Astrocyte (in vitro differentiated cells and primary cell): ENCODE results near the gene COL12A1. TPM values are rescaled to one million over a fixed set of nuclear protein-coding genes. Genes with fewer than 3 reads are reported as not detected.
A peak's percentile ranks its signal among the peaks of the same experiment; 100 is the strongest.

Experiments used
- DNase-seq: peaks from one replicate; pipeline ENCODE4 v3.0.0-alpha.2; 2010; ENCODE audit warnings: low read depth
- FAIRE-seq: peaks from 2 replicates; lab custom pipeline; 2011; peaks lifted over from hg19 to GRCh38; lab: Jason Lieb, UNC
- H2AFZ ChIP-seq: 2 replicates; pipeline ENCODE4 v1.6.0; 2012; ENCODE audit warnings: low read depth, low read length, inconsistent platforms
- H3K27ac ChIP-seq: 2 replicates; pipeline ENCODE4 v1.5.1; 2011; ENCODE audit warnings: low read depth, low read length, inconsistent platforms
- H3K27me3 ChIP-seq: 2 replicates; pipeline ENCODE4 v1.6.0; 2011; ENCODE audit warnings: low read length, inconsistent platforms; ENCODE audit not compliant: insufficient read depth
- H3K36me3 ChIP-seq: 2 replicates; pipeline ENCODE4 v1.5.1; 2011; ENCODE audit warnings: low read length, inconsistent platforms; ENCODE audit not compliant: insufficient read depth
- H3K4me1 ChIP-seq: 2 replicates; pipeline ENCODE4 v1.5.1; 2011; ENCODE audit warnings: low read length, inconsistent platforms; ENCODE audit not compliant: insufficient read depth
- H3K4me2 ChIP-seq: 2 replicates; pipeline ENCODE4 v1.6.0; 2012; ENCODE audit warnings: low read length, inconsistent platforms
- H3K4me3 ChIP-seq: 2 replicates; pipeline ENCODE4 v1.5.1; 2011; ENCODE audit warnings: low read depth, mild to moderate bottlenecking, low read length, inconsistent platforms; ENCODE audit not compliant: insufficient read depth
- H3K79me2 ChIP-seq: 2 replicates; pipeline ENCODE4 v1.6.0; 2012; ENCODE audit warnings: mild to moderate bottlenecking, low read length, inconsistent platforms; ENCODE audit not compliant: insufficient read depth
- H3K9ac ChIP-seq: 2 replicates; pipeline ENCODE4 v1.6.0; 2012; ENCODE audit warnings: mild to moderate bottlenecking, low read length, inconsistent platforms
- H3K9me3 ChIP-seq: 2 replicates; pipeline ENCODE4 v1.5.1; 2012; ENCODE audit warnings: low read depth, mild to moderate bottlenecking, low read length, inconsistent platforms; ENCODE audit not compliant: insufficient read depth
- H4K20me1 ChIP-seq: 2 replicates; pipeline ENCODE4 v1.6.0; 2012; ENCODE audit warnings: low read length, inconsistent platforms; ENCODE audit not compliant: insufficient read depth
- H3K27ac Mint-ChIP-seq: one replicate; pipeline ENCODE4 v1.8.0; 2021; ENCODE audit warnings: mild to moderate bottlenecking, mixed read lengths; ENCODE audit not compliant: unreplicated experiment
- H3K27me3 Mint-ChIP-seq: one replicate; pipeline ENCODE4 v1.8.0; 2021; ENCODE audit warnings: low read depth, mixed read lengths; ENCODE audit not compliant: unreplicated experiment
- H3K36me3 Mint-ChIP-seq: one replicate; pipeline ENCODE4 v1.8.0; 2021; ENCODE audit warnings: low read depth, mixed read lengths; ENCODE audit not compliant: unreplicated experiment
- H3K4me1 Mint-ChIP-seq: one replicate; pipeline ENCODE4 v1.8.0; 2021; ENCODE audit warnings: low read depth, mixed read lengths; ENCODE audit not compliant: unreplicated experiment
- H3K4me3 Mint-ChIP-seq: one replicate; pipeline ENCODE4 v1.8.0; 2021; ENCODE audit warnings: mild to moderate bottlenecking, moderate library complexity, mixed read lengths; ENCODE audit not compliant: unreplicated experiment
- H3K9me3 Mint-ChIP-seq: one replicate; pipeline ENCODE4 v1.8.0; 2021; ENCODE audit warnings: mild to moderate bottlenecking, mixed read lengths; ENCODE audit not compliant: unreplicated experiment
- CTCF ChIP-seq: IDR thresholded peaks from 2 replicates; pipeline ENCODE4 v1.5.1; 2011; ENCODE audit warnings: low read depth, mild to moderate bottlenecking, inconsistent platforms, low read length, moderate library complexity; ENCODE audit not compliant: insufficient read depth
- EZH2 ChIP-seq: IDR thresholded peaks from 2 replicates; pipeline ENCODE4 v1.6.1; 2012; ENCODE audit warnings: mild to moderate bottlenecking, low read length, inconsistent platforms; ENCODE audit not compliant: insufficient read depth
- total RNA-seq: library from RNA; stranded (reverse); gene quantifications from 2 replicates; pipeline ENCODE4 v1.2.1, GENCODE V29; 2021

COL12A1 gene
- total RNA-seq, 1 donor from 2014 or later: 106 TPM

DNA sequence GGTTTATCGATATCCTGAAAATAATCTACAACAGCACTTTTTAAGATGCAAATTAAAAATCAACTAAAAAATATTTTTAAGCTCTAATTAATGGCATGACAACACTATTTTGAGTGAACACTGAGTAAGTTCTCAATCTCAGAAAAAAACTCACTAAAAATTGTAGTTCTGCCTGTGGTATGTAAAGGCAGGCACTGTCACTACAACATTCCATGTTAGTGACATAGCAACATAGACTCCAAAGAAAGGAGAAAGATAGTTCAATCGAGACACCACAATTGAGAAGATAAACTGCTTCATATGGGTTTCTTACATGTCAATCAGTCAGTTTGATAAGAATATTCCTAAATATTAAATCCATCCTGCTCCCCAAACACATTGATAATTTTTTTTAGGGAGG lies 38.0 kb downstream of the COL12A1 start:
- Histone ChIP-seq H3K9me3 (no peaks in the 10 kb centered on the region), H3K79me2 (peaks cover 3% of the 10 kb centered on the region), H3K27ac (peak overlapping the region; percentile 8), H3K9ac (no peak overlapping the region), H3K36me3 (peaks cover 6% of the 10 kb centered on the region), H3K4me2 (no peak overlapping the region), H4K20me1 (no peaks in the 10 kb centered on the region), H3K27me3 (no peaks in the 10 kb centered on the region), H2AFZ (no peak overlapping the region), H3K4me1 (no peaks in the 10 kb centered on the region), H3K4me3 (no peak overlapping the region)
- peaks cover 15% of the 10 kb centered on the region for H3K36me3 Mint-ChIP-seq
- no peak for FAIRE-seq
- no peaks in the 10 kb centered on the region for H3K27me3 Mint-ChIP-seq
- peak overlapping the region; percentile 26 for H3K27ac Mint-ChIP-seq
- peaks cover 3% of the 10 kb centered on the region for H3K9me3 Mint-ChIP-seq
- H3K4me3 Mint-ChIP-seq: no peak overlapping the region
- H3K4me1 Mint-ChIP-seq: peaks cover 8% of the 10 kb centered on the region
- TF ChIP-seq CTCF: no peak
- no peak for TF ChIP-seq EZH2
- no peak for DNase-seq

DNA sequence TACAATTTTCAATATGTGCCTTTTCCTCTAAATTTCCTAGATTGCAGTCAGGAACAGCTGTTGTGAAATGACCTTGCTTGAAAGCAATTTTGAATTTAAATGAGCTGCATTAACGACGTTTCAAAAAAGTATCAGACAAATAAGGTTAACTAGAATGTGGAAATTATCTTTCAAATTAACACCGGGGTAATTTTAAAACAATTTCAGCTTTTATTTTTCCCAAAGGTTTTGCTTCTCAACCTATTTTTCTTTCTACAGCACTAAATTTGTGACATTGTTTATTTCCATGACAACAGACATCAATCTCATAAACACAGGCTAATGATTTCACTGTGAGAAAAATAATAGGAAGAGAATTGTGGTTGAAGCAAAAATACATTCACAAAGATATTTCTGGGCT lies 38.5 kb downstream of the COL12A1 start:
- H3K4me2 ChIP-seq: no peak overlapping the region
- no peak overlapping the region for H2AFZ ChIP-seq
- Mint-ChIP-seq H3K36me3 (peaks cover 17% of the 10 kb centered on the region), H3K27ac (peak overlapping the region; percentile 23), H3K9me3 (peaks cover 5% of the 10 kb centered on the region), H3K27me3 (no peaks in the 10 kb centered on the region), H3K4me3 (no peak overlapping the region), H3K4me1 (peaks cover 8% of the 10 kb centered on the region)
- H3K9ac ChIP-seq: no peak overlapping the region
- peaks cover 3% of the 10 kb centered on the region for H3K36me3 ChIP-seq
- no peaks in the 10 kb centered on the region for H3K27me3 ChIP-seq
- no peaks in the 10 kb centered on the region for H3K9me3 ChIP-seq
- DNase-seq: no peak
- no peak overlapping the region for H3K4me3 ChIP-seq
- H3K79me2 ChIP-seq: peaks cover 3% of the 10 kb centered on the region
- FAIRE-seq: peak; percentile 17
- H4K20me1 ChIP-seq: no peaks in the 10 kb centered on the region
- no peaks in the 10 kb centered on the region for H3K4me1 ChIP-seq
- TF ChIP-seq EZH2 (no peak), CTCF (no peak)
- H3K27ac ChIP-seq: no peak overlapping the region

GRCh38 chr6:75166773-75167172 lies 39.1 kb downstream of the COL12A1 start:
- H3K9me3 Mint-ChIP-seq: peaks cover 5% of the 10 kb centered on the region
- H3K4me1 ChIP-seq: no peaks in the 10 kb centered on the region
- no peaks in the 10 kb centered on the region for H3K27me3 Mint-ChIP-seq
- TF ChIP-seq CTCF (no peak), EZH2 (no peak)
- H3K79me2 ChIP-seq: peaks cover 3% of the 10 kb centered on the region
- no peak overlapping the region for H3K4me3 Mint-ChIP-seq
- H3K4me2 ChIP-seq: no peak overlapping the region
- H2AFZ ChIP-seq: no peak overlapping the region
- H3K4me3 ChIP-seq: no peak overlapping the region
- DNase-seq: no peak
- H3K27ac ChIP-seq: no peak overlapping the region
- H3K27me3 ChIP-seq: no peaks in the 10 kb centered on the region
- no peak overlapping the region for H3K9ac ChIP-seq
- peaks cover 17% of the 10 kb centered on the region for H3K36me3 Mint-ChIP-seq
- H3K4me1 Mint-ChIP-seq: peaks cover 8% of the 10 kb centered on the region
- H4K20me1 ChIP-seq: no peaks in the 10 kb centered on the region
- no peak overlapping the region for H3K27ac Mint-ChIP-seq
- no peaks in the 10 kb centered on the region for H3K9me3 ChIP-seq
- FAIRE-seq: no peak
- H3K36me3 ChIP-seq: peaks cover 3% of the 10 kb centered on the region
